Forelimb muscle (tissue), 1 donor: ENCODE measurements around the gene TBC1D22A. TPM values are rescaled to one million over a fixed set of nuclear protein-coding genes. Genes with fewer than 3 reads are reported as not detected.

Experiments
- DNase-seq: peaks from one replicate; pipeline ENCODE4 v3.0.0-alpha.2; 2013; ENCODE audit warnings: low read depth
- polyA plus RNA-seq: library from polyadenylated mRNA; unstranded; fragments of 120-200 nt; gene quantifications from one replicate; pipeline ENCODE4 v1.2.1, GENCODE V29; 2013; ENCODE audit not compliant: insufficient read length

The TBC1D22A gene
- polyA plus RNA-seq, 1 donor = 14.2 TPM

GRCh38 chr22:46958191-46958590 is 195.7 kb downstream of the TBC1D22A start:
- no peak for DNase-seq

- no peak for DNase-seq
Measured at GRCh38 chr22:46958658-46959057, 196.2 kb downstream of the TBC1D22A start.

- no peak for DNase-seq
Measured at GRCh38 chr22:46959369-46959768, 196.9 kb downstream of the TBC1D22A start.

- no peak for DNase-seq
Measured at GRCh38 chr22:46961591-46962295, 199.3 kb downstream of the TBC1D22A start.

GRCh38 chr22:46962406-46962805 is 200.0 kb downstream of the TBC1D22A start:
- DNase-seq = no peak

GRCh38 chr22:46963672-46964545 is 201.5 kb downstream of the TBC1D22A start:
- no peak for DNase-seq

- DNase-seq = no peak
Measured at GRCh38 chr22:46964773-46965550, 202.5 kb downstream of the TBC1D22A start.

GRCh38 chr22:46965555-46966494 is 203.4 kb downstream of the TBC1D22A start:
- no peak for DNase-seq

GRCh38 chr22:46966495-46966845 is 204.0 kb downstream of the TBC1D22A start:
- DNase-seq = no peak

- no peak for DNase-seq
Measured at GRCh38 chr22:46966846-46967245, 204.4 kb downstream of the TBC1D22A start.

- DNase-seq = no peak
Measured at GRCh38 chr22:46967445-46968358, 205.3 kb downstream of the TBC1D22A start.

- no peak for DNase-seq
Measured at GRCh38 chr22:46968359-46968740, 205.9 kb downstream of the TBC1D22A start.

GRCh38 chr22:46968848-46969247 is 206.4 kb downstream of the TBC1D22A start:
- DNase-seq = no peak

GRCh38 chr22:46969491-46969890 is 207.0 kb downstream of the TBC1D22A start:
- DNase-seq = no peak

- DNase-seq = no peak
Measured at GRCh38 chr22:46969961-46970360, 207.5 kb downstream of the TBC1D22A start.

- DNase-seq = no peak
Measured at GRCh38 chr22:46970411-46971098, 208.1 kb downstream of the TBC1D22A start.

GRCh38 chr22:46971099-46971763 is 208.8 kb downstream of the TBC1D22A start:
- peak; percentile 31 for DNase-seq

- DNase-seq = no peak
Measured at GRCh38 chr22:46971764-46972125, 209.3 kb downstream of the TBC1D22A start.

GRCh38 chr22:46972256-46972655 is 209.8 kb downstream of the TBC1D22A start:
- no peak for DNase-seq
